Retinal pigment epithelial cell (primary cell): ENCODE data around the gene PRM3.

Source experiments
- DNase-seq: peaks from one replicate; pipeline ENCODE4 v3.0.0-alpha.2; 2010; ENCODE audit warnings: low read depth
- H3K4me3 ChIP-seq: 2 replicates; pipeline ENCODE4 v1.5.1; 2011; ENCODE audit warnings: mild to moderate bottlenecking, low read length, control low read depth, moderate library complexity
- TF ChIP-seq, protein P1 (sequence below): conservative IDR thresholded peaks from 2 replicates; pipeline ENCODE4 v1.5.1; 2011; ENCODE audit warnings: low read depth, low read length, control low read depth, inconsistent platforms

The PRM3 gene

DNA sequence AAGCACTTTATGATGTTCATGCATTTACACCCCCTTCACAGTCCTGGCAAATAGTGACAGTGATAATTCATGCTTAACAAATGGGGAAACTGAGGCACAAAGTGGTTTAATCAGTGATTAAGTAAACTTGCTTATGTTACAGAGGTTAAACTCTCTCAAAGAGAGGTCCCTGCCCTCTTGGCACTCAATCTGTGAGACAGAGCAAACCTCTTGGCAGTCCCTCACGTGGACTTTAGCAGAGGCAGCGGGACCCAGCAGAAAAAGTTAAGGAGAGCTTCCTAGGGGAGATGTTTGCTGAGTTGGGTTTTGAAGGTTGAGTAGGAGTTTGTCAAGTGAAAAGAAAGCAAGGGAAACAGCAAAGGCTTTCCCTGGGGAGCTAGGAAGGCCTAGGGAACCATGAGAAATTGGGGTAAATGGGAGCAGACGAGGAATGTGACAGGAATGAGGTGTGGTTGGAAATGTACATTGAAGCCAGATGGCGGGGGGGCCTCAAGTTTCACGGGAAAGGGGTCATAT is 28.1 kb downstream of the PRM3 start:
- TF ChIP-seq, protein P1, sequence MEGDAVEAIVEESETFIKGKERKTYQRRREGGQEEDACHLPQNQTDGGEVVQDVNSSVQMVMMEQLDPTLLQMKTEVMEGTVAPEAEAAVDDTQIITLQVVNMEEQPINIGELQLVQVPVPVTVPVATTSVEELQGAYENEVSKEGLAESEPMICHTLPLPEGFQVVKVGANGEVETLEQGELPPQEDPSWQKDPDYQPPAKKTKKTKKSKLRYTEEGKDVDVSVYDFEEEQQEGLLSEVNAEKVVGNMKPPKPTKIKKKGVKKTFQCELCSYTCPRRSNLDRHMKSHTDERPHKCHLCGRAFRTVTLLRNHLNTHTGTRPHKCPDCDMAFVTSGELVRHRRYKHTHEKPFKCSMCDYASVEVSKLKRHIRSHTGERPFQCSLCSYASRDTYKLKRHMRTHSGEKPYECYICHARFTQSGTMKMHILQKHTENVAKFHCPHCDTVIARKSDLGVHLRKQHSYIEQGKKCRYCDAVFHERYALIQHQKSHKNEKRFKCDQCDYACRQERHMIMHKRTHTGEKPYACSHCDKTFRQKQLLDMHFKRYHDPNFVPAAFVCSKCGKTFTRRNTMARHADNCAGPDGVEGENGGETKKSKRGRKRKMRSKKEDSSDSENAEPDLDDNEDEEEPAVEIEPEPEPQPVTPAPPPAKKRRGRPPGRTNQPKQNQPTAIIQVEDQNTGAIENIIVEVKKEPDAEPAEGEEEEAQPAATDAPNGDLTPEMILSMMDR = no peak
- no peak overlapping the region for H3K4me3 ChIP-seq
- DNase-seq = no peak

GRCh38 chr16:11242658-11243057 is 30.8 kb downstream of the PRM3 start:
- DNase-seq = no peak
- TF ChIP-seq, protein P1 = no peak
- no peak overlapping the region for H3K4me3 ChIP-seq

DNA sequence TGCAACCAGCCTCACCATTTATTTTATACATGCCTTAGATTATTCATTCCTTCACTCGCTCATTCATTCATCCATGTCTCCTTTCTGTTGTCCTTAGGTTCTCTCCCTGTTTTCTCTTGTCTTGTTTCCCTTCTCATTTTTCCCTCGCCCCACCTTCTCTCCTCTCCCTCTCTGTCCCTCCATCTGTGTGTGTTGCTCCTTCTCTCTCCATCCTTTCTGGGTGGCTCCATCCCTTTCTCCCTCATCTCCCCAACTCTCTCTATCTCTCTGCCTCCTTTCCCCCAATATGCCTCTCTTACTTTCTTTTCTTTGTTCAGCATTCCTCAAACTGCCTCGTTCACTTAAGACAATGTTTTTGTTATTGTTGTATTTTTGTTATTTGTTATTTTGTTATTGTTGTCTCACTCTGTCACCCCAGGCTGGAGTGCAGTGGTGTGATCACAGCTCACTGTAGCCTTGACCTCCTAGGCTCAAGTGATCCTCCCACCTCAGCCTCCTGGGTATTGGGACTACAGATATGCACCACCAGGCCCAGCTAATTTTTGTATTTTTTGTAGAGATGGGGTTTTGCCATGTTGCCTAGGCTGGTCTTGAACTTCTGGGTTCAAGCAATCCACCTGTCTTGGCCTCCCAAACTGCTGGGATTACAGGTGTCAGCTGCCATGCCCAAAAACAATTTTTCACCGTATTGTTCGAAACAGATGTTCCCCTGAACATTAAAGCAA is 31.8 kb downstream of the PRM3 start:
- TF ChIP-seq, protein P1 = no peak
- no peak overlapping the region for H3K4me3 ChIP-seq
- DNase-seq = no peak

GRCh38 chr16:11240636-11241473 is 32.6 kb downstream of the PRM3 start:
- TF ChIP-seq, protein P1 = no peak
- no peak overlapping the region for H3K4me3 ChIP-seq
- DNase-seq = no peak

DNA sequence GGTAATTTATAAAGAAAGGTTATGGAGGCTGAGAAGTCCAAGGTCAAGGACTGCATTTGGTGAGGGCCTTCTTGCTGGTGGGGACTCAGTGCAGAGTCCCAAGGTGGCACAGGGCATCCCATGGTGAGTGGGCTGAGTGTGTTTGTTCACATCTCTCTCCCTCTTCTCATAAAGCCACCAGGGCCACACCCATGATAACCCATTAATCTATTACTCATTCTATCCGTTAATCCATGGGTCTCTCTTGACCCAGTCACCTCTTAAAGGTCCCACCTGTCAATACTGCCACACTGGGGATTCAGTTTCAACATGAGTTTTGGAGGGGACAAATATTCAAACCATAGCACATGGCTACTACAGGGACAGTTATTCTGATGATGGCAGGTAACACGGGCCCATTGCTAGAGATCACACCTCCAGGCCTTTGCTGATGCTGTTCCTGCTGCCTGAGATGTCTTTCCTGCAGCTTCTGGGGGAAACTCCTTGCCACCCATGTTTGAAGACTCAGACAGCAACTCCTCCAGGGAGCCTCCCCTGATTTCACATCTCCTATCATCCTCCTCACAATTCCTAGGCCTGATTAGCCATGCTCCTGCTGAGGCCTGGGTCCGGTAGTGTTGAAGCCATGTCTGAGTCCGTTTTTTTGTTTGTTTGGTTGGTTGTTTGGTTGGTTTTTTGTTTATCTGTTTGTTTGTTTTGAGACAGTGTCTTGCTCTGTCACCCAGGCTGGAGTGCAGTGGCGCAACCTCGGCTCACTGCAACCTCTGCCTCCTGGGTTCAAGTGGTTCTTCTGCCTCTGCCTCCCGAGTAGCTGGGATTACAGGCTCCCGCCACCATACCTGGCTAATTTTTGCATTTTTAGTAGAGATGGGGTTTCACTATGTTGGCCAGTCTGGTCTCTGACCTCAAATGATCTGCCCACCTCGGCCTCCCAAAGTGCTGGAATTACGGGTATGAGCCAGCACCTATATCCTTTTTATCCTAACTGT is 33.5 kb downstream of the PRM3 start:
- TF ChIP-seq, protein P1 = no peak
- DNase-seq = no peak
- H3K4me3 ChIP-seq = no peak overlapping the region
